Measurements from ENCODE around the gene SLC12A7. TPM values are rescaled to one million over a fixed set of nuclear protein-coding genes. Genes with fewer than 3 reads are reported as not detected.

Gene SLC12A7
- polyA plus RNA-seq, 1 donor (not counting 4 experiments of a cell fraction or from before 2014, with no cell fraction given) = 1.5 TPM

DNA sequence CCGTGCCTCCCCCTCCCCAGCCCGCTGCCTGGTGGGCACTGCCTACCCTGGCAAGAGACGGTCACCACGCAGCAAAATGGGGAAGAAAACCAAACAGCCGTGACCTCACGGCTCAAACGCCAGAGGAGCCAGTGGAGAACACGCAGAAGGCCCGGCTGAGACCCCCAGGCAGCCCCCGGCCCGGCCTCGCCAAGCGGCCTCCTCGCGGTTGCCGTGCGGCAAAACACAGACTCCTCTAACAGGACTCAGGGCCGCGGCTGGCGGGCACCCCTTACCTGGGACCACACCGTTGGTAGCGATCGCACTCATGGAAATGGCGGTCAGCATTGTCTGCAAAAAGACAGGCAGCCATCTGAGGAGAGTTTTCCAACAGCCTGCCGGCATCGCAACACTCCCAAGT, 23.8 kb downstream of the SLC12A7 start:
- Histone ChIP-seq H3K27me3 (ENCODE audit: control insufficient read depth, extremely low read depth, insufficient read depth, low read length) (no peaks in the 10 kb centered on the region), H2AFZ (ENCODE audit: control insufficient read depth, low read length) (no peak overlapping the region), H4K20me1 (ENCODE audit: control insufficient read depth, extremely low read depth, insufficient read depth, low read length) (no peaks in the 10 kb centered on the region), H3K4me1 (ENCODE audit: control insufficient read depth, extremely low read depth, insufficient read depth, low read length) (no peaks in the 10 kb centered on the region), H3K36me3 (ENCODE audit: control insufficient read depth in 2 of 2, extremely low read depth in 1 of 2, insufficient read depth in 2 of 2, low read length in 2 of 2) (peaks cover 0 to 5% of the 10 kb centered on the region in 2 experiments), H3K27ac (ENCODE audit: control insufficient read depth, insufficient read depth, low read length) (no peak overlapping the region), H3K9ac (ENCODE audit: control insufficient read depth, extremely low read depth, insufficient read depth, low read length) (no peak overlapping the region), H3K9me1 (ENCODE audit: control insufficient read depth, extremely low read depth, insufficient read depth, low read length) (no peaks in the 10 kb centered on the region), H3K9me3 (ENCODE audit: control insufficient read depth, low read depth, low read length) (no peaks in the 10 kb centered on the region), H3K79me2 (ENCODE audit: control insufficient read depth, insufficient read depth, low read length) (no peaks in the 10 kb centered on the region), H3K4me3 (ENCODE audit: control insufficient read depth in 2 of 3, extremely low read depth in 1 of 3, insufficient read depth in 2 of 3, low read depth in 1 of 3, low read length in 3 of 3) (no peak overlapping the region), H3K4me2 (ENCODE audit: control insufficient read depth, extremely low read depth, insufficient read depth, low read depth, low read length) (no peak overlapping the region)
- dilution Hi-C loops (cut with MboI; ENCODE audit: extremely low pct_ligation_motif_present, low sequenced_read_pairs) = no loop called here
- FAIRE-seq (no peak), DNase-seq (ENCODE audit: low read depth, low spot score) (no peak)
- TF ChIP-seq, protein P1, sequence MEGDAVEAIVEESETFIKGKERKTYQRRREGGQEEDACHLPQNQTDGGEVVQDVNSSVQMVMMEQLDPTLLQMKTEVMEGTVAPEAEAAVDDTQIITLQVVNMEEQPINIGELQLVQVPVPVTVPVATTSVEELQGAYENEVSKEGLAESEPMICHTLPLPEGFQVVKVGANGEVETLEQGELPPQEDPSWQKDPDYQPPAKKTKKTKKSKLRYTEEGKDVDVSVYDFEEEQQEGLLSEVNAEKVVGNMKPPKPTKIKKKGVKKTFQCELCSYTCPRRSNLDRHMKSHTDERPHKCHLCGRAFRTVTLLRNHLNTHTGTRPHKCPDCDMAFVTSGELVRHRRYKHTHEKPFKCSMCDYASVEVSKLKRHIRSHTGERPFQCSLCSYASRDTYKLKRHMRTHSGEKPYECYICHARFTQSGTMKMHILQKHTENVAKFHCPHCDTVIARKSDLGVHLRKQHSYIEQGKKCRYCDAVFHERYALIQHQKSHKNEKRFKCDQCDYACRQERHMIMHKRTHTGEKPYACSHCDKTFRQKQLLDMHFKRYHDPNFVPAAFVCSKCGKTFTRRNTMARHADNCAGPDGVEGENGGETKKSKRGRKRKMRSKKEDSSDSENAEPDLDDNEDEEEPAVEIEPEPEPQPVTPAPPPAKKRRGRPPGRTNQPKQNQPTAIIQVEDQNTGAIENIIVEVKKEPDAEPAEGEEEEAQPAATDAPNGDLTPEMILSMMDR (optimal IDR thresholded peaks at IDR 0.05 in 1 of 3, IDR thresholded peaks at IDR 0.05 in 1 of 3, conservative IDR thresholded peaks at IDR 0.05 in 1 of 3; ENCODE audit: extremely low read depth in 1 of 3, insufficient read depth in 2 of 3, low read length in 3 of 3) = no peak
- TF ChIP-seq EZH2 (IDR thresholded peaks at IDR 0.05; ENCODE audit: low read length) = no peak

DNA sequence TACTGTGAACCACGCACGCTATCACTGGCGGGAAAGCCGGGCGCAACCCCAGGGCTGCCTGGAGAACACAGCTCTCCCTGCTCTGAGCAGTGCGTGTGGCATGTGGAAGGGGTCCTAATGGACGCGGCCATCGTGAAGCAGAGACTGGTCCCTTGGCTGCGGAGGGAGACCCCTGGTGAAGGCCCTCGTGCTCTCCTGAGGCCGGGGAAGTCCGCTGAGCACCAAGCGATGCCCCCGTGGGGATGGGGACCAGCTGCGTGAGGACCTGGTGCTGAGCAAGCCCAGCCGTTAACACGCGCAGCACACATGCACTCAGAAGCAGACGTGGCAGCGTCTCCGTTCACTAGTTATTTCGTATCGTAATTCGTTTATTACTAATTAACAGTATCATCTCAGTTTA, 24.4 kb downstream of the SLC12A7 start:
- peaks cover 0 to 5% of the 10 kb centered on the region in 2 experiments for H3K36me3 ChIP-seq (ENCODE audit: control insufficient read depth in 2 of 2, extremely low read depth in 1 of 2, insufficient read depth in 2 of 2, low read length in 2 of 2)
- dilution Hi-C loops (cut with MboI; ENCODE audit: extremely low pct_ligation_motif_present, low sequenced_read_pairs) = no loop called here
- no peak overlapping the region for H2AFZ ChIP-seq (ENCODE audit: control insufficient read depth, low read length)
- H3K27ac ChIP-seq (ENCODE audit: control insufficient read depth, insufficient read depth, low read length) = no peak overlapping the region
- no peaks in the 10 kb centered on the region for H4K20me1 ChIP-seq (ENCODE audit: control insufficient read depth, extremely low read depth, insufficient read depth, low read length)
- H3K4me1 ChIP-seq (ENCODE audit: control insufficient read depth, extremely low read depth, insufficient read depth, low read length) = no peaks in the 10 kb centered on the region
- FAIRE-seq = no peak
- no peaks in the 10 kb centered on the region for H3K9me1 ChIP-seq (ENCODE audit: control insufficient read depth, extremely low read depth, insufficient read depth, low read length)
- H3K27me3 ChIP-seq (ENCODE audit: control insufficient read depth, extremely low read depth, insufficient read depth, low read length) = no peaks in the 10 kb centered on the region
- no peak for DNase-seq (ENCODE audit: low read depth, low spot score)
- H3K79me2 ChIP-seq (ENCODE audit: control insufficient read depth, insufficient read depth, low read length) = no peaks in the 10 kb centered on the region
- H3K9ac ChIP-seq (ENCODE audit: control insufficient read depth, extremely low read depth, insufficient read depth, low read length) = no peak overlapping the region
- TF ChIP-seq, protein P1 (optimal IDR thresholded peaks at IDR 0.05 in 1 of 3, IDR thresholded peaks at IDR 0.05 in 1 of 3, conservative IDR thresholded peaks at IDR 0.05 in 1 of 3; ENCODE audit: extremely low read depth in 1 of 3, insufficient read depth in 2 of 3, low read length in 3 of 3) = no peak
- no peak for TF ChIP-seq EZH2 (IDR thresholded peaks at IDR 0.05; ENCODE audit: low read length)
- H3K9me3 ChIP-seq (ENCODE audit: control insufficient read depth, low read depth, low read length) = no peaks in the 10 kb centered on the region
- H3K4me3 ChIP-seq (ENCODE audit: control insufficient read depth in 2 of 3, extremely low read depth in 1 of 3, insufficient read depth in 2 of 3, low read depth in 1 of 3, low read length in 3 of 3) = no peak overlapping the region
- no peak overlapping the region for H3K4me2 ChIP-seq (ENCODE audit: control insufficient read depth, extremely low read depth, insufficient read depth, low read depth, low read length)

Data from keratinocyte (primary cell).